Body of pancreas (tissue), 4 donors: ENCODE results near the gene C6orf136. TPM values are rescaled to one million over a fixed set of nuclear protein-coding genes. Genes with fewer than 3 reads are reported as not detected.

Source experiments
- ATAC-seq: fragments of 150-250 bp; one replicate; pipeline ENCODE4 v1.9.1; 2016
- DNase-seq, 4 donors: peaks; one replicate each; pipeline ENCODE4 v3.0.0-alpha.2; 2019
- H3K27ac ChIP-seq, 4 donors: fragments of 200-600 bp; sonication (generic); 1 replicate in 3 of 4; 2 replicates in 1 of 4; pipeline versions ENCODE4 v1.5.1 to v1.6.1; 2016 to 2019; ENCODE audit warnings: mild to moderate bottlenecking in 1 of 4, mixed read lengths in 1 of 4, moderate library complexity in 1 of 4
- H3K27me3 ChIP-seq, 2 donors: fragments of 200-600 bp; sonication (generic); one replicate each; pipeline ENCODE4 v1.6.0; 2016; ENCODE audit warnings: mild to moderate bottlenecking in 1 of 2
- H3K36me3 ChIP-seq, 2 donors: fragments of 200-600 bp; sonication (generic); replicated peaks in 1 of 2; 2 replicates each; pipeline ENCODE4 v1.5.1; 2016; ENCODE audit warnings: low read depth in 2 of 2; ENCODE audit not compliant: insufficient read depth in 1 of 2
- H3K4me1 ChIP-seq: fragments of 200-600 bp; sonication (generic); one replicate; pipeline ENCODE4 v1.6.0; 2016
- H3K4me3 ChIP-seq, 2 donors: fragments of 200-600 bp; sonication (generic); 1 replicate in 1 of 2; 2 replicates in 1 of 2; pipeline ENCODE4 v1.5.1; 2016 to 2019
- H3K9me3 ChIP-seq, 3 donors: fragments of 200-600 bp; sonication (generic); 1 replicate in 2 of 3; 2 replicates in 1 of 3; pipeline ENCODE4 v1.5.1; 2016
- CTCF ChIP-seq, 7 experiments: fragments of 450-650 bp in 4 of 7; fragments of 200-600 bp in 3 of 7; sonication (generic) in 3 of 7; IDR thresholded peaks; one replicate each; pipeline ENCODE4 v1.5.1; 2016 to 2019; ENCODE audit warnings: antibody characterized with exemption in 7 of 7
- POLR2A ChIP-seq, 3 donors: fragments of 450-650 bp; IDR thresholded peaks; one replicate each; pipeline ENCODE4 v1.6.1; 2016; ENCODE audit warnings: antibody characterized with exemption in 3 of 3, mild to moderate bottlenecking in 2 of 3
- WGBS, 2 donors: methylation state at CpG; one replicate each; pipeline ENCODE4 v1.1.5; 2017; 5-methylcytosine and 5-hydroxymethylcytosine counted together
- intact Hi-C: fragments of 100-400 bp; cut with DNase I; formaldehyde crosslinking; loops from one replicate; pipeline ENCODE4 v1.15.1; 2023
- total RNA-seq, 2 donors: library from RNA; depleted of rRNA; stranded (reverse); fragments of >200 nt; gene quantifications; one replicate each; pipeline ENCODE4 v1.1.0, GENCODE V29; 2016

C6orf136 gene
- total RNA-seq, 2 donors from 2014 or later, result 7.3 to 28.3 TPM

DNA sequence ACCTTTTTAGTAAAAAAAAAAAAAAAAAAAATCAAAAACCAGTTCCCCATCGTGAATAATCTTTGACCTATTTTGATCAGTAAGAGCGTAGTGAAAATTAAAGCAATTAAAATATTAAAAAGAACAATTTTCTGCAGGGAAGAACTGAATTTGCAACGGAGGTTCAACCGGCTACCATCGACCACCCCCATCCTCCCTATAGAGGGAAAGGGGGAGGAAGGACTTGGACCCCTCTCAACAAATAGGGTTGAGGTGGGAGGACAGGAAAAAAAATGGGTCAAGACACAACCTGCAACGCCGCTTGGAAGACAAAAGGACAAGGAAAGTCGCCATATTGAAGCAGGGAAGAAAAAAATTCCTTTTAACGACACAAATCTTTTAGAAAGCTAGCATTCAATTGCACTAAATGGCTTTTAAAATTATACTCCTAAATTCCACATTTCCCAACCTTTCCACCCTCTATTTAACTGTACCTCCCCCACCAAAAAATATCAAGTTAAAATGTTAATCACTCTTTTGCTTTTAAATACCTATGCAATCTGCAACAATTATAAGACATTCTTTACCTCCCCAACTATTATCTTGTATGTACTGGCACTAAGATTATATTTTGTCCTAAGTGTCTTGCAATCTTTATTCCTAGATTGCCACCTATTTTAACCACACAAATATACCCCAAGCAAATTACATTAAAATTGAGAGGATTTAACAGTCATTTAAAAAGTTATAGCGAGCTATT is 31.5 kb upstream of the C6orf136 start:
- DNase-seq, result peak; percentile 57 to 68 (median 62)
- H3K4me3 ChIP-seq, result peak overlapping the region; percentile 63 to 73
- H3K27me3 ChIP-seq, result no peaks in the 10 kb centered on the region
- peak overlapping the region; percentile 95 to 97 (median 96) for H3K27ac ChIP-seq
- intact Hi-C loops, result no loop called here
- TF ChIP-seq CTCF (IDR thresholded peaks at IDR 0.05) (peak in 1 of 7 experiments; percentile 10), POLR2A (IDR thresholded peaks at IDR 0.05) (peak in 1 of 3 donors; percentile 22)
- H3K9me3 ChIP-seq, result no peaks in the 10 kb centered on the region
- peaks cover 52% of the 10 kb centered on the region for H3K4me1 ChIP-seq
- peak; percentile 8 for ATAC-seq
- 0 to 1% methylated on average over 10 of the region's 10 CpGs for WGBS, 2 donors
- H3K36me3 ChIP-seq, result peaks cover 0 to 2% of the 10 kb centered on the region in 2 donors

GRCh38 chr6:30615958-30616810 is 30.7 kb upstream of the C6orf136 start:
- WGBS, 2 donors, result 0% methylated on average over 10 of the region's 10 CpGs
- Histone ChIP-seq H3K27me3 (no peaks in the 10 kb centered on the region), H3K36me3 (peaks cover 0 to 4% of the 10 kb centered on the region in 2 donors), H3K4me1 (peaks cover 44% of the 10 kb centered on the region), H3K9me3 (no peaks in the 10 kb centered on the region), H3K4me3 (peak overlapping the region; percentile 63 to 73), H3K27ac (peak overlapping the region; percentile 95 to 97 (median 96))
- peak in 2 of 3 donors; percentile 36 to 81 for TF ChIP-seq POLR2A (IDR thresholded peaks at IDR 0.05)
- TF ChIP-seq CTCF (IDR thresholded peaks at IDR 0.05), result no peak
- ATAC-seq, result no peak
- peak in 2 of 4 donors; percentile 41 for DNase-seq
- intact Hi-C loops, result no loop called here

GRCh38 chr6:30616811-30617564 is 29.9 kb upstream of the C6orf136 start, which contains the start of gene PPP1R10:
Gene PPP1R10, minus strand, starts transcription at chr6:30617243. Its CDS starts 7,299 bp downstream, at chr6:30609944.
- H3K9me3 ChIP-seq, result no peaks in the 10 kb centered on the region
- 0% methylated on average over 39 to 40 of the region's 40 CpGs for WGBS, 2 donors
- peaks cover 0 to 4% of the 10 kb centered on the region in 2 donors for H3K36me3 ChIP-seq
- TF ChIP-seq CTCF (IDR thresholded peaks at IDR 0.05) (no peak), POLR2A (IDR thresholded peaks at IDR 0.05) (peak; percentile 98 to 100 (median 100))
- peak; percentile 99 to 100 (median 100) for DNase-seq
- peak; percentile 83 for ATAC-seq
- intact Hi-C loops, result no loop called here
- peaks cover 37% of the 10 kb centered on the region for H3K4me1 ChIP-seq
- peak within 1 kb of the TSS; percentile 95 to 97 (median 96) for H3K27ac ChIP-seq
- peak within 1 kb of the TSS; percentile 63 to 73 for H3K4me3 ChIP-seq
- H3K27me3 ChIP-seq, result no peaks in the 10 kb centered on the region

DNA sequence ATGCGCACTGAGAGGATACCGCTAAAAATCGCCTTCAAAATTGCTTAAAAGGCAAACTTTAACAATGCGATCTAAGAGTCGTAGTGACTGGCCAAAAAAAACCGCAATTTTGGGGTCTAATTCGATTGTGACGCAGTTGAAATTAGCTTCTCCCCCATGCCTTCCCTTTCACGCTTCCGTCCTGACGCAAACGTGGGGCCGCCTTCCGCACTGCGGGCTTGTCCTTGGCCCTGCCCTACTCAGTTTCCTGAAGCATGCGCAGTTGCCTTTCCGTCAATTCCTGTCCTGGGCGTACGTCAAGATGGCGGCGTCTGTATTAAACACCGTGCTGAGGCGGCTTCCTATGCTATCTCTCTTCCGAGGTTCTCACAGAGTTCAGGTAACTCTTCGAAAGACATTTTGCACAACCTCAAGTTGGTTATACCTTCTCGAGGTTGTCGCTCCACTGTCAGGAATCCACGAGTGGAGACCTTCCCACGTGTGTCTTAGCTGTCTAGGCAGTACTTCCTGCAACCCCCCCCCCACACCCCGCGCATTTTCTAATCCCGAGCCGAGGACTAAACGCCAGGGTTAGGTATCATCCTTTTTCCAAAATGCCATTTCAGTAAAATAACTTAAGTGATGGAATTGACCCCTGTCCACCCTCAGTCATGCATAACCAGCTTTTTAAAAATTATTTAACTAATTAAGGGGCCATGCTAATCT is 29.2 kb upstream of the C6orf136 start, which contains the start of gene MRPS18B:
TSS of gene MRPS18B (plus strand) at position 276 of the 705 bp plus-strand sequence. CDS start at position 302, 26 bp downstream.
- intact Hi-C loops, result no loop called here
- peak within 1 kb of the TSS; percentile 95 to 97 (median 96) for H3K27ac ChIP-seq
- peaks cover 0 to 9% of the 10 kb centered on the region in 2 donors for H3K36me3 ChIP-seq
- 0% methylated on average over 34 of the region's 34 CpGs for WGBS, 2 donors
- peak within 1 kb of the TSS; percentile 63 to 73 for H3K4me3 ChIP-seq
- no peaks in the 10 kb centered on the region for H3K9me3 ChIP-seq
- no peaks in the 10 kb centered on the region for H3K27me3 ChIP-seq
- DNase-seq (peak; percentile 98 to 99 (median 98)), ATAC-seq (peak; percentile 80)
- TF ChIP-seq POLR2A (IDR thresholded peaks at IDR 0.05), result peak in 2 of 3 donors; percentile 4 to 51
- TF ChIP-seq CTCF (IDR thresholded peaks at IDR 0.05), result peak in 1 of 7 experiments; percentile 15
- H3K4me1 ChIP-seq, result peaks cover 30% of the 10 kb centered on the region
